Motor neuron (in vitro differentiated cells): ENCODE measurements around the gene CHERP. TPM values are rescaled to one million over a fixed set of nuclear protein-coding genes. Genes with fewer than 3 reads are reported as not detected.
"Not testable (repeated sequence)": the region's sequence is repeated elsewhere in the genome, so short reads cannot be mapped to it uniquely, and the experiment has no call there.

ENCODE experiments used
- ATAC-seq, 8 experiments: fragments of 200-7000 bp; cut with Tn5 transposase; replicated peaks in 6 of 8; 2 replicates each; pipeline ENCODE4 v1.8.0; 2021; ENCODE audit warnings: mild to moderate bottlenecking in 8 of 8, moderate library complexity in 8 of 8
- H3K27ac ChIP-seq, 2 donors: fragments of 250-450 bp; sonication (Bioruptor Pico); 2 replicates each; pipeline ENCODE4 v1.9.0; 2021; ENCODE audit warnings: antibody characterized with exemption in 2 of 2, mild to moderate bottlenecking in 2 of 2, moderate library complexity in 1 of 2
- H3K4me1 ChIP-seq, 2 donors: fragments of 250-450 bp; sonication (Bioruptor Pico); replicated peaks in 1 of 2; 2 replicates each; pipeline ENCODE4 v1.6.1; 2021; ENCODE audit warnings: antibody characterized with exemption in 2 of 2, mild to moderate bottlenecking in 2 of 2, moderate library complexity in 1 of 2
- H3K4me3 ChIP-seq, 5 donors: fragments of 250-450 bp; sonication (Bioruptor Pico); 2 replicates each; pipeline ENCODE4 v1.9.0; 2021; ENCODE audit warnings: antibody characterized with exemption in 5 of 5, mild to moderate bottlenecking in 5 of 5, moderate library complexity in 4 of 5
- WGBS, 10 experiments: fragments of 450-650 bp; shearing (Covaris generic); methylation state at CpG; one replicate each; pipeline ENCODE4 v1.0.0; 2022; 5-methylcytosine and 5-hydroxymethylcytosine counted together
- in situ Hi-C, 9 experiments: fragments of 400-800 bp; cut with MboI; loops; one replicate each; pipeline ENCODE4 v1.15.0; 2021; ENCODE audit warnings: low sequenced_read_pairs in 9 of 9, low pct_unique_long_range_greater_than_20kb in 2 of 9; ENCODE audit not compliant: unreplicated experiment in 9 of 9
- total RNA-seq, 8 experiments: library from RNA; unstranded; fragments of 300-600 nt; gene quantifications; 2 replicates each; pipeline versions ENCODE4 v1.2.3 to v1.2.4, GENCODE V29; 2022

CHERP gene
- total RNA-seq, 8 experiments from 2014 or later, result 5.4 to 42.8 (median 14.1) TPM

GRCh38 chr19:16497837-16498236 lies 44.4 kb downstream of the CHERP start:
- Histone ChIP-seq H3K27ac (no peak overlapping the region), H3K4me1 (peaks cover 6 to 11% of the 10 kb centered on the region in 2 donors), H3K4me3 (no peak overlapping the region)
- no peak for ATAC-seq
- in situ Hi-C loops, result no loop called here
- WGBS, 10 experiments, result 57 to 100% (median 93%) methylated on average over 1 to 6 of the region's 6 CpGs; no CpG with 5 or more reads in 3 of the 10 experiments

- peak overlapping the region in 1 of 2 donors; percentile 67 for H3K27ac ChIP-seq
- H3K4me1 ChIP-seq, result peaks cover 6 to 11% of the 10 kb centered on the region in 2 donors
- 73 to 100% (median 85%) methylated on average over 2 to 9 of the region's 12 CpGs; no CpG with 5 or more reads in 2 of the 10 experiments for WGBS, 10 experiments
- no peak for ATAC-seq
- H3K4me3 ChIP-seq, result peak overlapping the region; percentile 47 to 75 (median 53)
- in situ Hi-C loops, result no loop called here
Observed at GRCh38 chr19:16497042-16497441, 45.2 kb downstream of the CHERP start.

GRCh38 chr19:16496613-16496983 lies 45.6 kb downstream of the CHERP start:
- peak overlapping the region; percentile 47 to 75 (median 53) for H3K4me3 ChIP-seq
- H3K27ac ChIP-seq, result peak overlapping the region in 1 of 2 donors; percentile 67
- 0 to 57% (median 20%) methylated on average over 1 to 12 of the region's 16 CpGs; no CpG with 5 or more reads in 2 of the 10 experiments for WGBS, 10 experiments
- ATAC-seq, result peak in 3 of 8 experiments; percentile 16 to 24 (median 22)
- H3K4me1 ChIP-seq, result peaks cover 6 to 11% of the 10 kb centered on the region in 2 donors
- in situ Hi-C loops, result no loop called here

GRCh38 chr19:16495982-16496612 lies 46.1 kb downstream of the CHERP start, which contains the start of the genes C19orf44 and CALR3:
Gene C19orf44 (plus strand): TSS chr19:16496394. CDS start chr19:16500793, 4,399 bp downstream.
Gene CALR3 (minus strand): TSS chr19:16496167. CDS start chr19:16496129, 38 bp downstream.
- in situ Hi-C loops, result no loop called here
- Histone ChIP-seq H3K27ac (peak within 1 kb of the TSS; percentile 37 to 67), H3K4me1 (peaks cover 6 to 11% of the 10 kb centered on the region in 2 donors), H3K4me3 (peak within 1 kb of the TSS; percentile 47 to 75 (median 53))
- WGBS, 10 experiments, result 0 to 15% (median 0%) methylated on average over 1 to 18 of the region's 52 CpGs; no CpG with 5 or more reads in 3 of the 10 experiments
- ATAC-seq, result peak; percentile 95 to 99 (median 98)

- H3K4me3 ChIP-seq, H3K4me1 ChIP-seq, H3K27ac ChIP-seq, in situ Hi-C loops: not testable (repeated sequence)
- ATAC-seq, result peak in 7 of 8 experiments; percentile 50 to 99 (median 96)
- 40 to 91% (median 89%) methylated on average over 1 to 4 of the region's 4 CpGs; no CpG with 5 or more reads in 3 of the 10 experiments for WGBS, 10 experiments
Observed at GRCh38 chr19:16486476-16486875, 55.8 kb downstream of the CHERP start.

- no peak for ATAC-seq
- Histone ChIP-seq H3K4me3 (no peak overlapping the region), H3K27ac (no peak overlapping the region), H3K4me1 (no peaks in the 10 kb centered on the region)
- in situ Hi-C loops, result no loop called here
- 40 to 100% (median 87%) methylated on average over 1 to 5 of the region's 7 CpGs; no CpG with 5 or more reads in 2 of the 10 experiments for WGBS, 10 experiments
Observed at GRCh38 chr19:16482745-16483144, 59.5 kb downstream of the CHERP start.

GRCh38 chr19:16477311-16477710 lies 64.9 kb downstream of the CHERP start:
- Histone ChIP-seq H3K4me1 (no peaks in the 10 kb centered on the region), H3K4me3 (no peak overlapping the region), H3K27ac (no peak overlapping the region)
- in situ Hi-C loops, result no loop called here
- WGBS, 10 experiments, result 60 to 100% (median 80%) methylated on average over 1 of the region's 1 CpG; no CpG with 5 or more reads in 5 of the 10 experiments
- ATAC-seq, result no peak

- ATAC-seq, result no peak
- H3K4me1 ChIP-seq, result no peaks in the 10 kb centered on the region
- in situ Hi-C loops, result no loop called here
Observed at GRCh38 chr19:16476401-16476800, 65.8 kb downstream of the CHERP start.

GRCh38 chr19:16473875-16474392 lies 68.3 kb downstream of the CHERP start:
- no peak for ATAC-seq
- WGBS, 10 experiments, result 40 to 100% (median 93%) methylated on average over 1 to 9 of the region's 13 CpGs; no CpG with 5 or more reads in 3 of the 10 experiments
- Histone ChIP-seq H3K4me1 (peaks cover 6 to 10% of the 10 kb centered on the region in 2 donors), H3K4me3 (no peak overlapping the region), H3K27ac (no peak overlapping the region)
- in situ Hi-C loops, result no loop called here

More at GRCh38 chr19:16476401-16476800, 65.8 kb downstream of the CHERP start:
- 0 to 100% (median 85%) methylated on average over 1 to 2 of the region's 3 CpGs; no CpG with 5 or more reads in 2 of the 10 experiments for WGBS, 10 experiments
- Histone ChIP-seq H3K4me3 (no peak overlapping the region), H3K27ac (no peak overlapping the region)

- WGBS, 10 experiments, result 40 to 100% (median 75%) methylated on average over 1 to 2 of the region's 2 CpGs; no CpG with 5 or more reads in 5 of the 10 experiments
- no peak overlapping the region for H3K27ac ChIP-seq
- H3K4me3 ChIP-seq, result no peak overlapping the region
- in situ Hi-C loops, result no loop called here
- peaks cover 6 to 10% of the 10 kb centered on the region in 2 donors for H3K4me1 ChIP-seq
- no peak for ATAC-seq
Observed at GRCh38 chr19:16472992-16473391, 69.2 kb downstream of the CHERP start.

- WGBS, 10 experiments, result 50 to 100% (median 63%) methylated on average over 1 of the region's 2 CpGs; no CpG with 5 or more reads in 7 of the 10 experiments
- Histone ChIP-seq H3K4me1 (peaks cover 6 to 10% of the 10 kb centered on the region in 2 donors), H3K4me3 (peak overlapping the region; percentile 56 to 89 (median 76)), H3K27ac (peak overlapping the region; percentile 54 to 89)
- in situ Hi-C loops, result not testable (repeated sequence)
- ATAC-seq, result peak in 1 of 8 experiments; percentile 2
Observed at GRCh38 chr19:16472559-16472899, 69.7 kb downstream of the CHERP start.

- ATAC-seq, result peak in 4 of 8 experiments; percentile 9 to 50 (median 16)
- peak overlapping the region; percentile 35 to 70 for H3K27ac ChIP-seq
- H3K4me3 ChIP-seq, result peak overlapping the region; percentile 56 to 89 (median 76)
- H3K4me1 ChIP-seq, result peaks cover 6 to 10% of the 10 kb centered on the region in 2 donors
- WGBS, 10 experiments, result 0 to 7% (median 4%) methylated on average over 2 to 15 of the region's 67 CpGs; no CpG with 5 or more reads in 3 of the 10 experiments
- in situ Hi-C loops, result no loop called here
Observed at GRCh38 chr19:16470911-16471811, 71.1 kb downstream of the CHERP start.
